Measurements from ENCODE around the gene NYAP1. TPM values are rescaled to one million over a fixed set of nuclear protein-coding genes. Genes with fewer than 3 reads are reported as not detected.

NYAP1 gene
- total RNA-seq, 2 experiments from 2014 or later, result 0.13 to 0.15 TPM

Other genes starting within 250 kb of the NYAP1 start
- not detected for gene SPDYE3, start 176.2 kb upstream of the NYAP1 start, total RNA-seq
- 10 to 100 TPM; 29.9 to 36.7 TPM for gene PILRB, start 125.8 kb upstream of the NYAP1 start, total RNA-seq
- under 1 TPM; 0.30 to 0.48 TPM for gene PILRA, start 110.4 kb upstream of the NYAP1 start, total RNA-seq
- gene ZCWPW1, start 55.2 kb upstream of the NYAP1 start, total RNA-seq, result 1 to 10 TPM; 2.3 TPM
- 10 to 100 TPM; 69.9 to 70.3 TPM for gene MEPCE, start 54.1 kb upstream of the NYAP1 start, total RNA-seq
- gene PPP1R35, start 47.4 kb upstream of the NYAP1 start, total RNA-seq, result 10 to 100 TPM; 47.3 to 47.8 TPM
- 1 to 10 TPM; 1.4 to 1.6 TPM for gene SPACDR, start 19.7 kb upstream of the NYAP1 start, total RNA-seq
- 10 to 100 TPM; 90.9 to 95.0 TPM for gene TSC22D4, start 4.7 kb upstream of the NYAP1 start, total RNA-seq
- 10 to 100 TPM; 64.1 to 64.8 TPM for gene AGFG2, start 55.3 kb downstream of the NYAP1 start, total RNA-seq
- 1 to 10 TPM; 5.6 to 7.5 TPM for gene SAP25, start 90.0 kb downstream of the NYAP1 start, total RNA-seq
- gene LRCH4, start 102.2 kb downstream of the NYAP1 start, total RNA-seq, result 10 to 100 TPM; 80.3 to 84.5 TPM
- gene FBXO24, start 102.4 kb downstream of the NYAP1 start, total RNA-seq, result under 1 TPM; 0.36 TPM
- 1 to 10 TPM; 6.3 to 8.1 TPM for gene PCOLCE, start 118.4 kb downstream of the NYAP1 start, total RNA-seq
- gene MOSPD3, start 128.6 kb downstream of the NYAP1 start, total RNA-seq, result 10 to 100 TPM; 15.4 to 16.7 TPM
- gene TFR2, start 157.6 kb downstream of the NYAP1 start, total RNA-seq, result 10 to 100 TPM; 17.7 to 21.8 TPM
- gene ACTL6B, start 172.5 kb downstream of the NYAP1 start, total RNA-seq, result not detected
- gene GNB2, start 189.8 kb downstream of the NYAP1 start, total RNA-seq, result 100 to 1,000 TPM; 235 to 241 TPM
- 10 to 100 TPM; 47.8 to 48.6 TPM for gene GIGYF1, start 210.3 kb downstream of the NYAP1 start, total RNA-seq
- gene POP7, start 222.2 kb downstream of the NYAP1 start, total RNA-seq, result 10 to 100 TPM; 82.3 to 85.9 TPM
- gene EPO, start 236.5 kb downstream of the NYAP1 start, total RNA-seq, result under 1 TPM in 1 of 2 experiments, not detected in 1; 0.15 TPM
- not detected for gene ZAN, start 249.7 kb downstream of the NYAP1 start, total RNA-seq